Keratinocyte (primary cell): Measurements from ENCODE around the gene FNDC3B. TPM values are rescaled to one million over a fixed set of nuclear protein-coding genes. Genes with fewer than 3 reads are reported as not detected.

Experiments used
- DNase-seq: peaks from one replicate; pipeline ENCODE4 v3.0.0-alpha.2; 2011; ENCODE audit warnings: low read depth, missing footprints, low spot score
- FAIRE-seq: peaks from 2 replicates; lab custom pipeline; 2011; peaks lifted over from hg19 to GRCh38; lab: Jason Lieb, UNC
- H2AFZ ChIP-seq: 2 replicates; pipeline ENCODE4 v1.6.0; 2012; ENCODE audit warnings: low read length, control low read depth, inconsistent platforms; ENCODE audit not compliant: control insufficient read depth
- H3K27ac ChIP-seq: 2 replicates; pipeline ENCODE4 v1.5.1; 2011; ENCODE audit warnings: low read length; ENCODE audit not compliant: control insufficient read depth, insufficient read depth
- H3K27me3 ChIP-seq: 3 replicates; pipeline ENCODE4 v1.6.0; 2011; ENCODE audit warnings: low read length; ENCODE audit not compliant: control insufficient read depth, insufficient read depth; ENCODE audit errors: extremely low read depth
- H3K36me3 ChIP-seq, 2 experiments: 2 replicates in 1 of 2; 3 replicates in 1 of 2; pipeline ENCODE4 v1.5.1; 2011; ENCODE audit warnings: low read length in 2 of 2, mild to moderate bottlenecking in 1 of 2; ENCODE audit not compliant: control insufficient read depth in 2 of 2, insufficient read depth in 2 of 2; ENCODE audit errors: extremely low read depth in 1 of 2
- H3K4me1 ChIP-seq: 3 replicates; pipeline ENCODE4 v1.5.1; 2011; ENCODE audit warnings: low read length; ENCODE audit not compliant: control insufficient read depth, insufficient read depth; ENCODE audit errors: extremely low read depth
- H3K4me2 ChIP-seq: 3 replicates; pipeline ENCODE4 v1.6.0; 2011; ENCODE audit warnings: low read depth, low read length; ENCODE audit not compliant: control insufficient read depth, insufficient read depth; ENCODE audit errors: extremely low read depth
- H3K4me3 ChIP-seq, 3 experiments: fragments of 200-600 bp in 1 of 3; sonication (generic) in 1 of 3; 2 replicates in 2 of 3; 3 replicates in 1 of 3; pipeline ENCODE4 v1.5.1; 2011 to 2016; ENCODE audit warnings: low read length in 3 of 3, mild to moderate bottlenecking in 3 of 3, control low read depth in 2 of 3, inconsistent platforms in 1 of 3, low read depth in 1 of 3, mixed read lengths in 1 of 3, mixed run types in 1 of 3, moderate library complexity in 1 of 3; ENCODE audit not compliant: control insufficient read depth in 2 of 3, insufficient read depth in 2 of 3; ENCODE audit errors: extremely low read depth in 1 of 3
- H3K79me2 ChIP-seq: 2 replicates; pipeline ENCODE4 v1.6.0; 2012; ENCODE audit warnings: low read length; ENCODE audit not compliant: control insufficient read depth, insufficient read depth
- H3K9ac ChIP-seq: 3 replicates; pipeline ENCODE4 v1.6.0; 2011; ENCODE audit warnings: low read length; ENCODE audit not compliant: control insufficient read depth, insufficient read depth; ENCODE audit errors: extremely low read depth
- H3K9me1 ChIP-seq: 3 replicates; pipeline ENCODE4 v1.6.0; 2011; ENCODE audit warnings: low read length; ENCODE audit not compliant: control insufficient read depth, insufficient read depth; ENCODE audit errors: extremely low read depth
- H3K9me3 ChIP-seq: 2 replicates; pipeline ENCODE4 v1.5.1; 2012; ENCODE audit warnings: low read depth, low read length; ENCODE audit not compliant: control insufficient read depth
- H4K20me1 ChIP-seq: 3 replicates; pipeline ENCODE4 v1.6.0; 2011; ENCODE audit warnings: low read length; ENCODE audit not compliant: control insufficient read depth, insufficient read depth; ENCODE audit errors: extremely low read depth
- CTCF ChIP-seq, 3 experiments: IDR thresholded peaks in 1 of 3; conservative IDR thresholded peaks in 1 of 3; optimal IDR thresholded peaks in 1 of 3; 2 replicates in 2 of 3; 3 replicates in 1 of 3; pipeline versions ENCODE3 to v1.5.1; 2011; ENCODE audit warnings: low read length in 3 of 3, mild to moderate bottlenecking in 3 of 3, moderate library complexity in 2 of 3, control low read depth in 1 of 3, inconsistent platforms in 1 of 3; ENCODE audit not compliant: insufficient read depth in 2 of 3; ENCODE audit errors: extremely low read depth in 1 of 3
- EZH2 ChIP-seq: IDR thresholded peaks from one replicate; pipeline ENCODE4 v1.6.1; 2012; ENCODE audit warnings: inconsistent platforms, mild to moderate bottlenecking, low read length, moderate library complexity
- dilution Hi-C: fragments of 300-500 bp; cut with MboI; formaldehyde crosslinking; loops from one replicate; pipeline ENCODE4 v1.7.0; 2020; ENCODE audit warnings: low sequenced_read_pairs; ENCODE audit not compliant: extremely low pct_ligation_motif_present
- polyA plus RNA-seq, 5 experiments: library from polyadenylated mRNA; depleted of rRNA in 3 of 5; stranded (reverse) in 3 of 5; stranded (forward) in 1 of 5; unstranded in 1 of 5; fragments of >200 nt; gene quantifications; 1 replicate in 1 of 5; 2 replicates in 3 of 5; 3 replicates in 1 of 5; pipeline versions ENCODE4 v1.2.1 to v1.2.3, GENCODE V29; 2011 to 2012; ENCODE audit warnings: missing spikeins in 2 of 5, low read depth in 1 of 5, low replicate concordance in 1 of 5
- small RNA-seq, 3 experiments: library from RNA; depleted of rRNA; stranded (forward); fragments of <200 nt; gene quantifications; one replicate each; pipeline ENCODE3, GENCODE V24; 2012; ENCODE audit warnings: low read depth in 3 of 3, low replicate concordance in 1 of 3; ENCODE audit not compliant: insufficient read length in 3 of 3

The FNDC3B gene
- polyA plus RNA-seq, 1 donor (not counting 4 experiments of a cell fraction or from before 2014, with no cell fraction given) = 31.4 TPM

- FAIRE-seq = no peak
- H3K27me3 ChIP-seq = peaks cover 49% of the 10 kb centered on the region
- dilution Hi-C loops = no loop called here
- no peak for DNase-seq
- TF ChIP-seq EZH2 = no peak
- no peak for TF ChIP-seq CTCF (optimal IDR thresholded peaks at IDR 0.05 in 1 of 3, IDR thresholded peaks at IDR 0.05 in 1 of 3, conservative IDR thresholded peaks at IDR 0.05 in 1 of 3; ENCODE audit: extremely low read depth in 1 of 3, insufficient read depth in 2 of 3, low read length in 3 of 3)
- H4K20me1 ChIP-seq = no peaks in the 10 kb centered on the region
- no peak overlapping the region for H3K9ac ChIP-seq
- no peak overlapping the region for H2AFZ ChIP-seq
- H3K4me2 ChIP-seq = no peak overlapping the region
- peaks cover 4% of the 10 kb centered on the region for H3K4me1 ChIP-seq
- H3K36me3 ChIP-seq = no peaks in the 10 kb centered on the region
- no peaks in the 10 kb centered on the region for H3K79me2 ChIP-seq
- H3K27ac ChIP-seq = no peak overlapping the region
- no peak overlapping the region for H3K4me3 ChIP-seq
- no peaks in the 10 kb centered on the region for H3K9me3 ChIP-seq
- no peaks in the 10 kb centered on the region for H3K9me1 ChIP-seq
Measured at GRCh38 chr3:172448661-172449465, 409.5 kb downstream of the FNDC3B start.

DNA sequence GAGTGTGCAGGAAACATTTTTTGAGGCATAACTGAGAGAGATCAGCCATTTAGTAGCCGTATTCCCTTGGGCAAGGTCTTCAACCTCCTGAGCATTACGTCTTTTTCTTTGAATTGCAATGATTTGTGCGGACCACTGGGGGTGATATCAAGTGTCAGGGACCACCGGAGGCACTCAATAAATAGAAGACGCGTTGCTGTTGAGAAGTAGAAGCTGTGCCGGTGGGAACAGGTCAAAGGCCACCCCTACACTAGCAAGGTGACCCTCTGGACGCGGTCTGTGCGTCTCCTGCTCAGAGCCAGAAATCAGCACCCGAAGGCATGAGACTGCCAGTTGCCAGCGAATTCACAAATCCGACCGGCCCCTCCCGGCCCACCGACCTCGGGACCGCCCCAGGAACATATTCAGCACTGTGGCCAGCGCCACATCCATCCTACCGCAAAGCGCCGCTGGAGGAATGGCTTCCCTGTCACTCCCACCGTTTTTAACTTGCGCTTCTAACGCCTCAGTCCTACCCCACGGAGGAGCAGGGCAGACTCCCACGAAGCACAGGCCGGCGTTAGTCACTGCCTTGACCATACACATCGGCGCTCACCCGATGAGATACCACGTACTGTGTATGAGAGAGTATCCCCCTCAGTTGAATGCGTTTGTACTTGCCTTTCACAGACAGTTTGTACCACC is 410.2 kb downstream of the FNDC3B start:
- no peak overlapping the region for H3K27ac ChIP-seq
- H4K20me1 ChIP-seq = no peaks in the 10 kb centered on the region
- no peak overlapping the region for H2AFZ ChIP-seq
- no peaks in the 10 kb centered on the region for H3K79me2 ChIP-seq
- H3K4me2 ChIP-seq = peak overlapping the region; percentile 62
- no peaks in the 10 kb centered on the region for H3K36me3 ChIP-seq
- peaks cover 47% of the 10 kb centered on the region for H3K27me3 ChIP-seq
- FAIRE-seq = no peak
- H3K4me1 ChIP-seq = peaks cover 10% of the 10 kb centered on the region
- DNase-seq = no peak
- H3K9ac ChIP-seq = no peak overlapping the region
- H3K9me1 ChIP-seq = no peaks in the 10 kb centered on the region
- no peaks in the 10 kb centered on the region for H3K9me3 ChIP-seq
- peak overlapping the region in 1 of 3 experiments; percentile 35 for H3K4me3 ChIP-seq
- dilution Hi-C loops = no loop called here
- TF ChIP-seq CTCF (optimal IDR thresholded peaks at IDR 0.05 in 1 of 3, IDR thresholded peaks at IDR 0.05 in 1 of 3, conservative IDR thresholded peaks at IDR 0.05 in 1 of 3; ENCODE audit: extremely low read depth in 1 of 3, insufficient read depth in 2 of 3, low read length in 3 of 3) (no peak), EZH2 (peak; percentile 34)

Small RNA genes lying within 50 kb of the gene (small RNA-seq; reads per million reads assigned to genes)
- gene RN7SL141P = 0 to 0.25 (median 0) reads per million in 3 experiments

Other genes starting within 250 kb of the FNDC3B start
- 8.1 to 18.1 TPM (median 14.7 TPM) in 3 replicates for gene PLD1, start 229.1 kb upstream of the FNDC3B start, polyA plus RNA-seq
- gene TMEM212, start 196.2 kb upstream of the FNDC3B start, polyA plus RNA-seq = 0.12 TPM in 1 of 3 replicates, not detected in the others